Neural progenitor cell (in vitro differentiated cells): Measurements from ENCODE around the gene TRIO. TPM values are rescaled to one million over a fixed set of nuclear protein-coding genes. Genes with fewer than 3 reads are reported as not detected.

Experiments
- DNase-seq: peaks from one replicate; pipeline ENCODE4 v3.0.0-alpha.2; 2016; ENCODE audit warnings: low spot score
- H2AFZ ChIP-seq: fragments of 200-600 bp; sonication (generic); replicated peaks from 2 replicates; pipeline ENCODE4 v1.6.1; 2016; ENCODE audit warnings: antibody characterized with exemption
- H3F3A ChIP-seq: fragments of 200-600 bp; sonication (generic); 2 replicates; pipeline ENCODE4 v1.6.1; 2016; ENCODE audit warnings: antibody characterized with exemption, low read depth
- H3K27ac ChIP-seq: fragments of 200-600 bp; sonication (generic); 2 replicates; pipeline ENCODE4 v1.5.1; 2016; ENCODE audit warnings: mild to moderate bottlenecking
- H3K27me3 ChIP-seq: fragments of 200-600 bp; sonication (generic); 2 replicates; pipeline ENCODE4 v1.6.1; 2016; ENCODE audit warnings: mild to moderate bottlenecking, moderate library complexity
- H3K36me3 ChIP-seq: fragments of 200-600 bp; sonication (generic); 2 replicates; pipeline ENCODE4 v1.5.1; 2016
- H3K4me1 ChIP-seq: fragments of 200-600 bp; sonication (generic); 2 replicates; pipeline ENCODE4 v1.6.1; 2016; ENCODE audit warnings: mixed run types
- H3K4me2 ChIP-seq: fragments of 200-600 bp; sonication (generic); 2 replicates; pipeline ENCODE4 v1.6.1; 2016
- H3K4me3 ChIP-seq: fragments of 200-600 bp; sonication (generic); 2 replicates; pipeline ENCODE4 v1.5.1; 2016
- H3K79me2 ChIP-seq: fragments of 200-600 bp; sonication (generic); 2 replicates; pipeline ENCODE4 v1.6.1; 2016; ENCODE audit warnings: low read depth
- H3K9ac ChIP-seq: fragments of 200-600 bp; sonication (generic); 2 replicates; pipeline ENCODE4 v1.6.1; 2016
- H3K9me3 ChIP-seq: fragments of 200-600 bp; sonication (generic); 2 replicates; pipeline ENCODE4 v1.5.1; 2016; ENCODE audit warnings: low read depth
- H4K20me1 ChIP-seq: fragments of 200-600 bp; sonication (generic); 2 replicates; pipeline ENCODE4 v1.6.1; 2016; ENCODE audit warnings: low read depth
- H3K27ac Mint-ChIP-seq: 3 replicates; pipeline ENCODE4 v1.8.0; 2021; ENCODE audit warnings: mixed read lengths
- H3K27me3 Mint-ChIP-seq: 2 replicates; pipeline ENCODE4 v1.8.0; 2022; ENCODE audit warnings: low read depth, mild to moderate bottlenecking, inconsistent platforms, moderate library complexity, mixed read lengths; ENCODE audit not compliant: insufficient read depth
- H3K36me3 Mint-ChIP-seq: 3 replicates; pipeline ENCODE4 v1.8.0; 2021; ENCODE audit warnings: mixed read lengths
- H3K4me1 Mint-ChIP-seq: 3 replicates; pipeline ENCODE4 v1.8.0; 2021; ENCODE audit warnings: mixed read lengths
- H3K4me3 Mint-ChIP-seq: 3 replicates; pipeline ENCODE4 v1.8.0; 2021; ENCODE audit warnings: mild to moderate bottlenecking, moderate library complexity, mixed read lengths
- H3K9me3 Mint-ChIP-seq: 3 replicates; pipeline ENCODE4 v1.8.0; 2020; ENCODE audit warnings: mixed read lengths
- EZH2 ChIP-seq: fragments of 200-600 bp; sonication (generic); IDR thresholded peaks from 2 replicates; pipeline ENCODE4 v1.6.1; 2017; ENCODE audit warnings: antibody characterized with exemption, mild to moderate bottlenecking, moderate library complexity
- EZH2phosphoT487 ChIP-seq: fragments of 200-600 bp; sonication (generic); IDR thresholded peaks from 2 replicates; pipeline ENCODE4 v1.6.1; 2017; ENCODE audit warnings: antibody characterized with exemption
- total RNA-seq: library from RNA; depleted of rRNA; stranded (reverse); fragments of >200 nt; gene quantifications from 2 replicates; pipeline ENCODE4 v1.2.3, GENCODE V29; 2015; ENCODE audit warnings: low replicate concordance
- TF ChIP-seq, protein P1 (sequence below): fragments of 200-600 bp; sonication (generic); IDR thresholded peaks from 2 replicates; pipeline ENCODE4 v1.5.1; 2017; ENCODE audit warnings: antibody characterized with exemption, mild to moderate bottlenecking

Gene TRIO
- total RNA-seq, 1 donor from 2014 or later: 84.7 TPM

DNA sequence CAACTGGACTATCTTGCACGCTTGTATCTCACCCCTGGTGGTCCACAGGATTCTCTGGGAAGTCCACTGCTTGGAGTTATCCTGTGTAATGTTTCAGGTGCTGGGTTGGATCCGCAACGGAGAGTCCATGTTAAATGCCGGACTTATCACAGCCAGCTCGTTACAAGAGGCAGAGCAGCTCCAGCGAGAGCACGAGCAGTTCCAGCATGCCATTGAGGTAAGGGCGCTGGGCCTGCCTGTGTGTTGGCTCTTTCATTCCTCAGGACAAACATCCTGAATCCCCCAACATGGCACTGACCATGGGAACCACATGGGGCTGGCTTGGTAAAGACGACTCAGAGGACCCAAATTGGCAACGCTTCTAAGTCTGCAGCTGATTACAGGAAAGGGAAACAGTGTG is 223.6 kb downstream of the TRIO start:
- Mint-ChIP-seq H3K9me3 (no peaks in the 10 kb centered on the region), H3K36me3 (peaks cover 45% of the 10 kb centered on the region), H3K27me3 (peaks cover 4% of the 10 kb centered on the region), H3K4me1 (no peaks in the 10 kb centered on the region), H3K27ac (no peak overlapping the region), H3K4me3 (no peak overlapping the region)
- Histone ChIP-seq H3K79me2 (no peaks in the 10 kb centered on the region), H3K27me3 (no peaks in the 10 kb centered on the region), H3K27ac (no peak overlapping the region), H3K4me1 (no peaks in the 10 kb centered on the region), H3F3A (no peaks in the 10 kb centered on the region), H3K4me2 (no peak overlapping the region), H3K9ac (no peak overlapping the region), H3K4me3 (no peak overlapping the region), H3K9me3 (no peaks in the 10 kb centered on the region), H3K36me3 (peaks cover 5% of the 10 kb centered on the region), H4K20me1 (peaks cover 15% of the 10 kb centered on the region), H2AFZ (no peak overlapping the region)
- TF ChIP-seq, protein P1, sequence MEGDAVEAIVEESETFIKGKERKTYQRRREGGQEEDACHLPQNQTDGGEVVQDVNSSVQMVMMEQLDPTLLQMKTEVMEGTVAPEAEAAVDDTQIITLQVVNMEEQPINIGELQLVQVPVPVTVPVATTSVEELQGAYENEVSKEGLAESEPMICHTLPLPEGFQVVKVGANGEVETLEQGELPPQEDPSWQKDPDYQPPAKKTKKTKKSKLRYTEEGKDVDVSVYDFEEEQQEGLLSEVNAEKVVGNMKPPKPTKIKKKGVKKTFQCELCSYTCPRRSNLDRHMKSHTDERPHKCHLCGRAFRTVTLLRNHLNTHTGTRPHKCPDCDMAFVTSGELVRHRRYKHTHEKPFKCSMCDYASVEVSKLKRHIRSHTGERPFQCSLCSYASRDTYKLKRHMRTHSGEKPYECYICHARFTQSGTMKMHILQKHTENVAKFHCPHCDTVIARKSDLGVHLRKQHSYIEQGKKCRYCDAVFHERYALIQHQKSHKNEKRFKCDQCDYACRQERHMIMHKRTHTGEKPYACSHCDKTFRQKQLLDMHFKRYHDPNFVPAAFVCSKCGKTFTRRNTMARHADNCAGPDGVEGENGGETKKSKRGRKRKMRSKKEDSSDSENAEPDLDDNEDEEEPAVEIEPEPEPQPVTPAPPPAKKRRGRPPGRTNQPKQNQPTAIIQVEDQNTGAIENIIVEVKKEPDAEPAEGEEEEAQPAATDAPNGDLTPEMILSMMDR: no peak
- no peak for TF ChIP-seq EZH2phosphoT487
- no peak for TF ChIP-seq EZH2
- DNase-seq: no peak

DNA sequence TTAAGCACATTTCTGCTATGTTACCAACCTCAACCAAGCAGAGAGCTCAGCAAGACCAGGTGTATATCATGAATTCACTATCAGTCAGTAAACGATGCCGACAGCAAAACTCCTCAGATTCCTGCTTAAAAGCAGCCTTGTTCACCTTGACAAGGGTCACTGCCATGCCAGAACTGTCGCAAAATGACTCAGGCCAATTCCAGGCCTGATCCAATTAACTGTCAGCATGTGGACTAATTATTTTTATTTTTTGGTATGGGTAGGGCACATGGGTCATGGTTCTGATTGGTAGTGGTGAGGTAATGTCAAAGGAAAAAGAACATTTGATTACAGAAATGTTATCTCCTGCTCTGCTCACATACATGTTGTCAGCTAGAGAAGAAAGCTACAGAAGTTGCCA is 224.2 kb downstream of the TRIO start:
- H3K27ac Mint-ChIP-seq: no peak overlapping the region
- Histone ChIP-seq H3K9me3 (no peaks in the 10 kb centered on the region), H3K36me3 (peaks cover 3% of the 10 kb centered on the region), H3K4me1 (no peaks in the 10 kb centered on the region), H2AFZ (no peak overlapping the region), H3K79me2 (no peaks in the 10 kb centered on the region), H3K4me2 (no peak overlapping the region), H3K27me3 (no peaks in the 10 kb centered on the region), H3K4me3 (no peak overlapping the region), H3K9ac (no peak overlapping the region), H3F3A (no peaks in the 10 kb centered on the region), H3K27ac (no peak overlapping the region), H4K20me1 (peaks cover 12% of the 10 kb centered on the region)
- no peaks in the 10 kb centered on the region for H3K4me1 Mint-ChIP-seq
- no peak for DNase-seq
- peaks cover 42% of the 10 kb centered on the region for H3K36me3 Mint-ChIP-seq
- no peak overlapping the region for H3K4me3 Mint-ChIP-seq
- H3K27me3 Mint-ChIP-seq: peaks cover 4% of the 10 kb centered on the region
- no peaks in the 10 kb centered on the region for H3K9me3 Mint-ChIP-seq
- TF ChIP-seq EZH2phosphoT487 (no peak), EZH2 (no peak)
- TF ChIP-seq, protein P1: no peak

DNA sequence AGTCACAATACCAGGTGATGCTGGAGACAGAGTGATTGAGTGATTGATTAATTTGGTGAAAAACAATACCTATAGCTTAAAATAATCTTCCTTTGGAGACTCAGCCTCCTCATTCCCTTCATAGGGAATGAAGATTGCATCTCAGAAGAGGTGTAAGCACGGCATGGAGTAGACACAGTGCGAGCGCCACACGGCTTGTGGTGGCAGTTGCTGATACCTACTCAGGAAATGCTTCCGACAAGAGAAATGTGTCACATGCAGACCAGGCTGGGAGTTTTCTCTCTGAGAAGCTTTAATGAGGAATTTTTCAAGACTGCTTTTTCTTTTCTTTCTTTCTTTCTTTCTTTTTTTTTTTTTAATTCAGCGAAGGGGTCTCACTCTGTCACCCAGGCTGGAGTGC is 226.6 kb downstream of the TRIO start:
- Histone ChIP-seq H3K9me3 (no peaks in the 10 kb centered on the region), H3K4me2 (no peak overlapping the region), H3K9ac (no peak overlapping the region), H3K4me1 (peaks cover 4% of the 10 kb centered on the region), H2AFZ (no peak overlapping the region), H3F3A (no peaks in the 10 kb centered on the region), H3K4me3 (no peak overlapping the region), H3K79me2 (no peaks in the 10 kb centered on the region), H3K36me3 (peaks cover 9% of the 10 kb centered on the region), H4K20me1 (peaks cover 3% of the 10 kb centered on the region), H3K27ac (no peak overlapping the region), H3K27me3 (no peaks in the 10 kb centered on the region)
- Mint-ChIP-seq H3K4me3 (no peak overlapping the region), H3K4me1 (peaks cover 12% of the 10 kb centered on the region), H3K36me3 (peaks cover 51% of the 10 kb centered on the region), H3K27me3 (no peaks in the 10 kb centered on the region), H3K27ac (no peak overlapping the region), H3K9me3 (no peaks in the 10 kb centered on the region)
- TF ChIP-seq, protein P1: no peak
- DNase-seq: no peak

DNA sequence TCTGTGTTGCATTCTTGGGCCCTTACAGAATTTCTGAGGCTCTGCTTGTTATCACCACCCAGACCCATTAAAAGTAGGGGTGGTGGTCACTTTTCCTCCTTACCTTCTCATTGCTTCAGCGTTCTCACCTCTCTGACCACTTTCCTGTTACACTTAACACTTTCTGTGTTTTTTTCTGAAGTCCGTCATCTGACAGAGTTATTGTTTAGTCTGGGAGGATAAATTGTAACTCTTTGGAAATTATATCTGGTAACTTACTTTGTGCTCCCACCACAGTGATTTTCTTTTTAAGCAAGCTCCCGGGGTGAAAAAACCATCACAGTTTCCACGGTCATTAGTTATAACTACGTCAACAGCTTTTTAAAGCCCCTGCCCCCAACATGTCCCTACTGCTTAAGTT is 227.2 kb downstream of the TRIO start:
- Histone ChIP-seq H3F3A (no peaks in the 10 kb centered on the region), H3K4me3 (no peak overlapping the region), H3K4me1 (peaks cover 4% of the 10 kb centered on the region), H3K9ac (no peak overlapping the region), H3K9me3 (no peaks in the 10 kb centered on the region), H4K20me1 (no peaks in the 10 kb centered on the region), H2AFZ (no peak overlapping the region), H3K79me2 (no peaks in the 10 kb centered on the region), H3K27ac (no peak overlapping the region), H3K27me3 (no peaks in the 10 kb centered on the region), H3K4me2 (no peak overlapping the region), H3K36me3 (peaks cover 12% of the 10 kb centered on the region)
- peaks cover 52% of the 10 kb centered on the region for H3K36me3 Mint-ChIP-seq
- no peaks in the 10 kb centered on the region for H3K27me3 Mint-ChIP-seq
- H3K9me3 Mint-ChIP-seq: no peaks in the 10 kb centered on the region
- H3K4me3 Mint-ChIP-seq: no peak overlapping the region
- no peak for TF ChIP-seq EZH2phosphoT487
- TF ChIP-seq EZH2: no peak
- TF ChIP-seq, protein P1: no peak
- H3K27ac Mint-ChIP-seq: no peak overlapping the region
- no peak for DNase-seq
- H3K4me1 Mint-ChIP-seq: peaks cover 14% of the 10 kb centered on the region
